ENCODE data around the gene FGF22. TPM values are rescaled to one million over a fixed set of nuclear protein-coding genes. Genes with fewer than 3 reads are reported as not detected.

FGF22 gene
- total and polyA plus RNA-seq, 2 of the 13 experiments (the other 11 are each of a cell fraction or from before 2014, with no cell fraction given) = 0.24 TPM; not detected in 1

DNA sequence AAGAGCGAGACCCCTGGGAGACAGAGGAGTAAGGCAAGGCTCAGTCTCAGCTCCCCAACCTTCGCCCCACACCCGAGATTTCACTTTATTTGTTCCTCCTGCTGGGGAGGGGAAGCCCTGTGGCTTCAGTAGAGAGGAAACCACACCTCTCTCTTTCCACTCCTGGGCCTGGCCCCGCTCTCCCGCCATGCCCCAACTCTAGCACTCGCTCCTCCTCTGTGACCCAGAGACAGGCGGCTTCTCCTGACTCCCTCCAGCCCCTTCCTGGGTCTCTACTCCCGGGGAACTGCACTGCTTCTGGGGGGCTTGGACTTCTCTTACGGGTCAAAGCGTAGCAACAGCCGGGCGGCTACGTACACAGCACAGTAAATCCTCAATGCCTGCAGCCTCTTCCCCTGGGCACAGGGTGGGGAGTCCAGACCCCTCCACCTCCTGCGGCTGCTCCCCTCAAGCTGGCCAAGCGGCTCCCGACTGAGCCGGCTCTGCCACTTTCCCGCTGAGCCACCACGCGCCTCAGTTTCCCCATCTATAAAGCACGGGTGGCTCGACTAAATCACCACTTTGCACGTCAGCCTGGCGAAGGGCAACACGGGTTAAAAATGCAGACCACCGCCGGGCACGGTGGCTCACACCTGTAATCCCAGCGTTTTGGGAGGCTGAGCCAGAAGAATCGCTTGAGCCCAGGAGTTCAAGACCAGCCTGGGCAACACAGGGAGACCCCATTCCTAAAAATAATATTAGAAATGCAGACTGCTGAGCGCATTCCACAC lies 21.9 kb downstream of the FGF22 start (continued):
- TF ChIP-seq, protein P1, sequence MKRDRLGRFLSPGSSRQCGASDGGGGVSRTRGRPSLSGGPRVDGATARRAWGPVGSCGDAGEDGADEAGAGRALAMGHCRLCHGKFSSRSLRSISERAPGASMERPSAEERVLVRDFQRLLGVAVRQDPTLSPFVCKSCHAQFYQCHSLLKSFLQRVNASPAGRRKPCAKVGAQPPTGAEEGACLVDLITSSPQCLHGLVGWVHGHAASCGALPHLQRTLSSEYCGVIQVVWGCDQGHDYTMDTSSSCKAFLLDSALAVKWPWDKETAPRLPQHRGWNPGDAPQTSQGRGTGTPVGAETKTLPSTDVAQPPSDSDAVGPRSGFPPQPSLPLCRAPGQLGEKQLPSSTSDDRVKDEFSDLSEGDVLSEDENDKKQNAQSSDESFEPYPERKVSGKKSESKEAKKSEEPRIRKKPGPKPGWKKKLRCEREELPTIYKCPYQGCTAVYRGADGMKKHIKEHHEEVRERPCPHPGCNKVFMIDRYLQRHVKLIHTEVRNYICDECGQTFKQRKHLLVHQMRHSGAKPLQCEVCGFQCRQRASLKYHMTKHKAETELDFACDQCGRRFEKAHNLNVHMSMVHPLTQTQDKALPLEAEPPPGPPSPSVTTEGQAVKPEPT (CRISPR knock-in tag; IDR thresholded peaks at IDR 0.05; ENCODE audit: low read depth) = no peak
- TF ChIP-seq POLR2A (IDR thresholded peaks at IDR 0.05; ENCODE audit: insufficient read depth in 1 of 2, low read depth in 2 of 2, low read length in 2 of 2) = peak in 1 of 2 experiments; percentile 6; a peak in 1 of 4 replicates
- TF ChIP-seq, protein P2, sequence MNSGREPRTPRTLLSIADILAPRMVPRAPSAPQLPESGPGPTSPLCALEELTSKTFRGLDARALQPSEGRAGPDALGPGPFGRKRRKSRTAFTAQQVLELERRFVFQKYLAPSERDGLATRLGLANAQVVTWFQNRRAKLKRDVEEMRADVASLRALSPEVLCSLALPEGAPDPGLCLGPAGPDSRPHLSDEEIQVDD (CRISPR knock-in tag; IDR thresholded peaks at IDR 0.05; ENCODE audit: borderline replicate concordance) = 0 out of 2 replicates have a peak, but pooled peaks have one; percentile 14
- TF ChIP-seq, protein P3, sequence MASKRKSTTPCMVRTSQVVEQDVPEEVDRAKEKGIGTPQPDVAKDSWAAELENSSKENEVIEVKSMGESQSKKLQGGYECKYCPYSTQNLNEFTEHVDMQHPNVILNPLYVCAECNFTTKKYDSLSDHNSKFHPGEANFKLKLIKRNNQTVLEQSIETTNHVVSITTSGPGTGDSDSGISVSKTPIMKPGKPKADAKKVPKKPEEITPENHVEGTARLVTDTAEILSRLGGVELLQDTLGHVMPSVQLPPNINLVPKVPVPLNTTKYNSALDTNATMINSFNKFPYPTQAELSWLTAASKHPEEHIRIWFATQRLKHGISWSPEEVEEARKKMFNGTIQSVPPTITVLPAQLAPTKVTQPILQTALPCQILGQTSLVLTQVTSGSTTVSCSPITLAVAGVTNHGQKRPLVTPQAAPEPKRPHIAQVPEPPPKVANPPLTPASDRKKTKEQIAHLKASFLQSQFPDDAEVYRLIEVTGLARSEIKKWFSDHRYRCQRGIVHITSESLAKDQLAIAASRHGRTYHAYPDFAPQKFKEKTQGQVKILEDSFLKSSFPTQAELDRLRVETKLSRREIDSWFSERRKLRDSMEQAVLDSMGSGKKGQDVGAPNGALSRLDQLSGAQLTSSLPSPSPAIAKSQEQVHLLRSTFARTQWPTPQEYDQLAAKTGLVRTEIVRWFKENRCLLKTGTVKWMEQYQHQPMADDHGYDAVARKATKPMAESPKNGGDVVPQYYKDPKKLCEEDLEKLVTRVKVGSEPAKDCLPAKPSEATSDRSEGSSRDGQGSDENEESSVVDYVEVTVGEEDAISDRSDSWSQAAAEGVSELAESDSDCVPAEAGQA (IDR thresholded peaks at IDR 0.05; ENCODE audit: low read depth) = no peak
- TF ChIP-seq, protein P3 (CRISPR knock-in tag; IDR thresholded peaks at IDR 0.05; ENCODE audit: borderline replicate concordance) = no peak
- TF ChIP-seq, protein P4, sequence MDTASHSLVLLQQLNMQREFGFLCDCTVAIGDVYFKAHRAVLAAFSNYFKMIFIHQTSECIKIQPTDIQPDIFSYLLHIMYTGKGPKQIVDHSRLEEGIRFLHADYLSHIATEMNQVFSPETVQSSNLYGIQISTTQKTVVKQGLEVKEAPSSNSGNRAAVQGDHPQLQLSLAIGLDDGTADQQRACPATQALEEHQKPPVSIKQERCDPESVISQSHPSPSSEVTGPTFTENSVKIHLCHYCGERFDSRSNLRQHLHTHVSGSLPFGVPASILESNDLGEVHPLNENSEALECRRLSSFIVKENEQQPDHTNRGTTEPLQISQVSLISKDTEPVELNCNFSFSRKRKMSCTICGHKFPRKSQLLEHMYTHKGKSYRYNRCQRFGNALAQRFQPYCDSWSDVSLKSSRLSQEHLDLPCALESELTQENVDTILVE (CRISPR knock-in tag; IDR thresholded peaks at IDR 0.05) = no peak
- TF ChIP-seq CHD2 (IDR thresholded peaks at IDR 0.05; ENCODE audit: low read depth, low read length) = no peak
- TF ChIP-seq ZNF207 (IDR thresholded peaks at IDR 0.05; ENCODE audit: borderline replicate concordance) = no peak
- TF ChIP-seq, protein P5, sequence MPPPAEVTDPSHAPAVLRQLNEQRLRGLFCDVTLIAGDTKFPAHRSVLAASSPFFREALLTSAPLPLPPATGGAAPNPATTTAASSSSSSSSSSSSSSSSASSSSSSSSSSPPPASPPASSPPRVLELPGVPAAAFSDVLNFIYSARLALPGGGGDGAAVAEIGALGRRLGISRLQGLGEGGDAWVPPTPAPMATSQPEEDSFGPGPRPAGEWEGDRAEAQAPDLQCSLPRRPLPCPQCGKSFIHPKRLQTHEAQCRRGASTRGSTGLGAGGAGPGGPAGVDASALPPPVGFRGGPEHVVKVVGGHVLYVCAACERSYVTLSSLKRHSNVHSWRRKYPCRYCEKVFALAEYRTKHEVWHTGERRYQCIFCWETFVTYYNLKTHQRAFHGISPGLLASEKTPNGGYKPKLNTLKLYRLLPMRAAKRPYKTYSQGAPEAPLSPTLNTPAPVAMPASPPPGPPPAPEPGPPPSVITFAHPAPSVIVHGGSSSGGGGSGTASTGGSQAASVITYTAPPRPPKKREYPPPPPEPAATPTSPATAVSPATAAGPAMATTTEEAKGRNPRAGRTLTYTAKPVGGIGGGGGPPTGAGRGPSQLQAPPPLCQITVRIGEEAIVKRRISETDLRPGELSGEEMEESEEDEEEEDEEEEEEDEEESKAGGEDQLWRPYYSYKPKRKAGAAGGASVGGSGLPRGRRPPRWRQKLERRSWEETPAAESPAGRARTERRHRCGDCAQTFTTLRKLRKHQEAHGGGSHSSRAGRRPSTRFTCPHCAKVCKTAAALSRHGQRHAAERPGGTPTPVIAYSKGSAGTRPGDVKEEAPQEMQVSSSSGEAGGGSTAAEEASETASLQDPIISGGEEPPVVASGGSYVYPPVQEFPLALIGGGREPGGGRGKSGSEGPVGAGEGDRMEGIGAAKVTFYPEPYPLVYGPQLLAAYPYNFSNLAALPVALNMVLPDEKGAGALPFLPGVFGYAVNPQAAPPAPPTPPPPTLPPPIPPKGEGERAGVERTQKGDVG (CRISPR knock-in tag; IDR thresholded peaks at IDR 0.05; ENCODE audit: borderline replicate concordance) = no peak; the same call in 1 of the 2 replicates
- TF ChIP-seq ZNF335 (CRISPR knock-in tag; IDR thresholded peaks at IDR 0.05) = no peak
- 0 out of 2 replicates have a peak, but pooled peaks have one; percentile 8 for TF ChIP-seq ZNF431 (CRISPR knock-in tag; IDR thresholded peaks at IDR 0.05; ENCODE audit: borderline replicate concordance, low read depth)
- no peak; the same call in 1 of the 2 replicates for TF ChIP-seq KLF15 (CRISPR knock-in tag; IDR thresholded peaks at IDR 0.05; ENCODE audit: borderline replicate concordance)
- no peak for TF ChIP-seq ZFP36L1 (CRISPR knock-in tag; IDR thresholded peaks at IDR 0.05)
- no peak for TF ChIP-seq ARNT2 (CRISPR knock-in tag; IDR thresholded peaks at IDR 0.05; ENCODE audit: low read depth)
